Omental fat pad (tissue), 4 donors: ENCODE measurements around the gene KRTAP10-11. TPM values are rescaled to one million over a fixed set of nuclear protein-coding genes. Genes with fewer than 3 reads are reported as not detected.
A peak's percentile ranks its signal among the peaks of the same experiment; 100 is the strongest.
"Not testable (repeated sequence)": the region's sequence is repeated elsewhere in the genome, so short reads cannot be mapped to it uniquely, and the experiment has no call there.

ENCODE experiments used
- ATAC-seq: fragments of 150-250 bp; one replicate; pipeline ENCODE4 v1.9.1; 2016; ENCODE audit warnings: mild to moderate bottlenecking, moderate library complexity; ENCODE audit not compliant: low FRiP score
- DNase-seq: peaks from one replicate; pipeline ENCODE4 v3.0.0-alpha.2; 2019; ENCODE audit warnings: low spot score
- total RNA-seq, 4 donors: library from RNA; depleted of rRNA; stranded (reverse); fragments of >200 nt; gene quantifications; one replicate each; pipeline ENCODE4 v1.1.0, GENCODE V29; 2016
- TF ChIP-seq, protein P1 (sequence below), 3 donors: fragments of 450-650 bp; IDR thresholded peaks; one replicate each; pipeline ENCODE4 v1.5.1; 2016 to 2017; ENCODE audit warnings: antibody characterized with exemption in 3 of 3, mild to moderate bottlenecking in 3 of 3, moderate library complexity in 2 of 3

The KRTAP10-11 gene
- total RNA-seq, 4 donors from 2014 or later = not detected

GRCh38 chr21:44686000-44686781 lies 40.0 kb downstream of the KRTAP10-11 start:
- TF ChIP-seq, protein P1, sequence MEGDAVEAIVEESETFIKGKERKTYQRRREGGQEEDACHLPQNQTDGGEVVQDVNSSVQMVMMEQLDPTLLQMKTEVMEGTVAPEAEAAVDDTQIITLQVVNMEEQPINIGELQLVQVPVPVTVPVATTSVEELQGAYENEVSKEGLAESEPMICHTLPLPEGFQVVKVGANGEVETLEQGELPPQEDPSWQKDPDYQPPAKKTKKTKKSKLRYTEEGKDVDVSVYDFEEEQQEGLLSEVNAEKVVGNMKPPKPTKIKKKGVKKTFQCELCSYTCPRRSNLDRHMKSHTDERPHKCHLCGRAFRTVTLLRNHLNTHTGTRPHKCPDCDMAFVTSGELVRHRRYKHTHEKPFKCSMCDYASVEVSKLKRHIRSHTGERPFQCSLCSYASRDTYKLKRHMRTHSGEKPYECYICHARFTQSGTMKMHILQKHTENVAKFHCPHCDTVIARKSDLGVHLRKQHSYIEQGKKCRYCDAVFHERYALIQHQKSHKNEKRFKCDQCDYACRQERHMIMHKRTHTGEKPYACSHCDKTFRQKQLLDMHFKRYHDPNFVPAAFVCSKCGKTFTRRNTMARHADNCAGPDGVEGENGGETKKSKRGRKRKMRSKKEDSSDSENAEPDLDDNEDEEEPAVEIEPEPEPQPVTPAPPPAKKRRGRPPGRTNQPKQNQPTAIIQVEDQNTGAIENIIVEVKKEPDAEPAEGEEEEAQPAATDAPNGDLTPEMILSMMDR (IDR thresholded peaks at IDR 0.05) = no peak
- ATAC-seq (peak; percentile 23), DNase-seq (no peak)

DNA sequence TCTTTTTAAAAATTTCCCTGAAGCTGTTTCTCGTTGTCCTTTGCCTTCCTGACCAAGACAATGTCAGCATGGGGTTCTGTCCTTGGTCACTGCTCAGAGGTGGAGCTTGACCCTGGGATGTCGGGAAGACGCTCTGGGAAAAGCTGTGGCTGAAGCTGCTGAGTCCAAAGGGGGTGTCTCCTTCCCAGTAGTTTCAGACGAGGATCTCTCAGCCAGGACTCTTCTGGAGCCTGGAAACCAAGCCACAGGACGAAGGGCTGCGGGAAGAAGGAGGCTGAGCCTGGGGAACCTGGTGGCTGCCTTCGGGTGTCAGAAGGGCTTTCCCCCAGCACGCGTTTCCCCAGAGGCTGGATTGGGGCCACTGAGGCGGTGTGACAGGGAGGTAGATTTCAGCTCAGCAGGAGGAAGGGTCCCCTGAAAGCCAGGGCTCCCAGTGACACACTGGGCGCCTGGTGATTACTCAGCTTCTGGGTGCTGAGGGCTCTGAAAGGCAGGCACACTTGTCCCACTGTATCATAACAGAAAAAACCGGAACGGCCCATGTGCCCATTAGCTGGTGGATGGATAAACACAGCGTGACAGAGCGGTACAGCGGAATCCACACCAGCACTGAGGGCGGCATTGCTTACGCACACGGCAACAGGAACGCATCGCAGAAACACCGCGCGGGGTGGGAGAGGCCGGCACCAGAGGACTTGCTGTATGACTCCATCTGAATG lies 40.8 kb downstream of the KRTAP10-11 start:
- DNase-seq (no peak), ATAC-seq (no peak)
- TF ChIP-seq, protein P1 (IDR thresholded peaks at IDR 0.05) = no peak

- DNase-seq = no peak
- ATAC-seq = no peak
- TF ChIP-seq, protein P1 (IDR thresholded peaks at IDR 0.05) = no peak
Measured at GRCh38 chr21:44687671-44688070, 41.5 kb downstream of the KRTAP10-11 start.

GRCh38 chr21:44689740-44690139 lies 43.5 kb downstream of the KRTAP10-11 start:
- not testable (repeated sequence) for ATAC-seq, DNase-seq

DNA sequence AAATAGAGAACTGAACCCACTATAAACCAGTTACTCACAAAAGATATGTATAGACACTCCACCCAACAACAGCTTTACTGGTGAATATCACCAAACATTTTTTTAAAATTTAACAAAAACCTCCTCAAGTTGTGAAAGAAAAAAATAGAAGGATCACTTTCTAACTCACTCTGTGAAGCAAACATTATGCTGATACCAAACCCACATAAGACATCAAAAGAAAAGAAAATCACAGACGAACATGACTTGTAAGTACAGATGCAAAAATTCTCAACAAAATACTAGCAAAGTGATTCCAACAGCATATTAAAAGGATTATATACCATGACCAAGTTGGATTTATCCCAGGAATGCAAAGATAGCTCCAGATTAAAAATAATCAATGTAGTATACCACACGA lies 45.5 kb downstream of the KRTAP10-11 start:
- TF ChIP-seq, protein P1 (IDR thresholded peaks at IDR 0.05) = no peak
- DNase-seq = no peak
- ATAC-seq = no peak

DNA sequence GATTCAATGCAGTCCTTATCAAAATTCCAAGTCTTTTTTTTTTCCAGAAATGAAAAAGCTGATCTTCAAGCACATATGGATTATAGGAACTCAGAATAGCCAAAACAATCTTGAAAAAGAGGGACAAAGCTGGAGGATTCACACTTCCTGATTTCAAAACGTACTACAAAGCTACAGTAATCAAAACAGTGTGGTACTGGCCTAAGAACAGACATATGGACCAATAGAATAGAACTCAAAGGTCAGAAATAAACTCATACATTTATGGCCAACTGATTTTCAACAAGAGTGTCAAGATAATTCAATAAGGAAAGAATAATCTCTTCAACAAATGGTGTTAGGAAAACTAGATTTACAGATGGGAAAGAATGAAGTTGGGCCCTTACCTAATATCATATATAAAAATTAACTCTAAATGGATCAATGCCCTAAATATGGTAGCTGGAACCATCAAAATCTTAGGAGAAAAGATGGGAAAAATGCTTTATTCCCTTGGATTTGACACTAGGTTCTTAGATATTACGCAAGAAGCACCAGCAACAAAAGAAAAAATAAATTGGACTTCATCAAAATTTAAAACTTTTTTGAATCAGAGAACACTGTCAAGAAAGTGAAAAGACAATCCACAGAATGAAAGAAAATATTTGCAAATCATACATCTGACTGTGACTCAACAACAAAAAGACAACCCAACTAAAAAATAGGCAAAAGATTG lies 46.7 kb downstream of the KRTAP10-11 start:
- DNase-seq (no peak), ATAC-seq (no peak)
- TF ChIP-seq, protein P1 (IDR thresholded peaks at IDR 0.05) = no peak

GRCh38 chr21:44694776-44695175 lies 48.6 kb downstream of the KRTAP10-11 start:
- no peak for ATAC-seq
- TF ChIP-seq, protein P1 (IDR thresholded peaks at IDR 0.05) = no peak
- DNase-seq = no peak
